Measurements from ENCODE around the gene NGEF.

Gene NGEF

GRCh38 chr2:233005096-233005495 lies 8.0 kb downstream of the NGEF start:
- Histone ChIP-seq H3K4me3 (no peak overlapping the region), H3K27ac (no peak overlapping the region)
- no peak for TF ChIP-seq CTCF (IDR thresholded peaks at IDR 0.05)
- DNase-seq (ENCODE audit: low spot score): no peak

GRCh38 chr2:233003658-233004555 lies 9.1 kb downstream of the NGEF start:
- DNase-seq (ENCODE audit: low spot score): peak; percentile 56
- Histone ChIP-seq H3K4me3 (no peak overlapping the region), H3K27ac (no peak overlapping the region)
- no peak for TF ChIP-seq CTCF (IDR thresholded peaks at IDR 0.05)

GRCh38 chr2:233002829-233003657 lies 10.0 kb downstream of the NGEF start:
- Histone ChIP-seq H3K27ac (no peak overlapping the region), H3K4me3 (no peak overlapping the region)
- TF ChIP-seq CTCF (IDR thresholded peaks at IDR 0.05): no peak
- peak; percentile 40 for DNase-seq (ENCODE audit: low spot score)

GRCh38 chr2:233000886-233001750 lies 11.9 kb downstream of the NGEF start:
- H3K27ac ChIP-seq: no peak overlapping the region
- TF ChIP-seq CTCF (IDR thresholded peaks at IDR 0.05): no peak
- H3K4me3 ChIP-seq: no peak overlapping the region
- peak; percentile 28 for DNase-seq (ENCODE audit: low spot score)

- TF ChIP-seq CTCF (IDR thresholded peaks at IDR 0.05): no peak
- no peak overlapping the region for H3K27ac ChIP-seq
- peak; percentile 46 for DNase-seq (ENCODE audit: low spot score)
- H3K4me3 ChIP-seq: no peak overlapping the region
Measured at GRCh38 chr2:232999354-232999753, 13.7 kb downstream of the NGEF start.

GRCh38 chr2:232998666-232998985 lies 14.4 kb downstream of the NGEF start:
- Histone ChIP-seq H3K4me3 (no peak overlapping the region), H3K27ac (no peak overlapping the region)
- peak; percentile 56 for DNase-seq (ENCODE audit: low spot score)
- TF ChIP-seq CTCF (IDR thresholded peaks at IDR 0.05): no peak

All from coronary artery (tissue), 2 donors.